CD1c-positive myeloid dendritic cell (primary cell): Measurements from ENCODE around the gene ABL1.

ENCODE experiments used
- DNase-seq: peaks from one replicate; pipeline ENCODE4 v3.0.0-alpha.2; 2016; ENCODE audit errors: extremely low spot score

The ABL1 gene

DNA sequence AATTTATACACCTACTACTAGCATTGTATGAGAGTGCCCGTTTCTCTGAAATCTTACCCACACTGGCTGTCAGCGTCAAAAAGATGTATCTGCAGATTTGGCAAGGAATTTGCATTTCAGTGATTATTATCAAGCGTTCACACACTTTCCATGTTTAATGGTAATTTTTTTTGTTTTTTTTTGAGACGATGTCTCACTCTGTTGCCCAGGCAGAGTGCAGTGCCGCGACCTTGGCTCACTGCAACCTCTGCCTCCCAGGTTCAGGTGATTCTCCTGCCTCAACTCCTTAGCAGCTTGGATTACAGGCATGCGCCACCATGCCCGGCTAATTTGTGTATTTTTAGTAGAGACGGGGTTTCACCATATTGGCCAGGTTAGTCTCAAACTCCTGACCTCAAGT is 14.3 kb downstream of the ABL1 start:
- DNase-seq: no peak

DNA sequence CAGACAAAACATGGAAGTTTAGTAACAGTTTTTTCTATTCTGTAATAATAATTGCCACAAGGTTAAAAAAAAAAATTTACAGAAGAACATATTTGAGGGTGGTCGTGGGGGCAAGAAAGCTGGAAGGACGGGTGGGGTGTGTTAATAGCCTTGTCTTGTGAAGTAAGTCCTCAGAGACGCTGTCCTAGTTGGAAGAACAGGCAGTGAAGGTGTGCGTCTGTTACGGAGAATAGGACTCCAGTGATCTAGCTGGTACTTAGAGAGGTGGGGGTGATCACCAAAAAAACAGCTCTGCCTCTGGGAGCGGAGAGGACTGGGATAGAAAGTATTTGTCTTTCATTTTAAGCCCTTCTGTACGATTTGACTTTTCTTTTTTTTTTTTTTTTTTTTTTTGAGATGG is 17.7 kb downstream of the ABL1 start:
- no peak for DNase-seq

DNA sequence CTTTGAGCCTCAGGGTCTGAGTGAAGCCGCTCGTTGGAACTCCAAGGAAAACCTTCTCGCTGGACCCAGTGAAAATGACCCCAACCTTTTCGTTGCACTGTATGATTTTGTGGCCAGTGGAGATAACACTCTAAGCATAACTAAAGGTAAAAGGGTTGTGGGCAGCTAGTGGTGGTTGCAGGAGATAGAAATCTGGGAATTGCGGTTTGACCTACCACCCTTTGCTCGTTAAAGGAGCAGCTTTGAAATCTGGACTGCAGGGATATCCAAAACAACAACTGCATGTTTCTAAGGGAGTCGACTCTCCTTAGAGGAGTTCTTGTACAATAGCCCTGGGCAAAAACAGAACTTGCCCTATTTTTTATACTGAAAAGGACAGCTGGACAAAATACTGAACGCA is 19.0 kb downstream of the ABL1 start:
- DNase-seq: no peak

DNA sequence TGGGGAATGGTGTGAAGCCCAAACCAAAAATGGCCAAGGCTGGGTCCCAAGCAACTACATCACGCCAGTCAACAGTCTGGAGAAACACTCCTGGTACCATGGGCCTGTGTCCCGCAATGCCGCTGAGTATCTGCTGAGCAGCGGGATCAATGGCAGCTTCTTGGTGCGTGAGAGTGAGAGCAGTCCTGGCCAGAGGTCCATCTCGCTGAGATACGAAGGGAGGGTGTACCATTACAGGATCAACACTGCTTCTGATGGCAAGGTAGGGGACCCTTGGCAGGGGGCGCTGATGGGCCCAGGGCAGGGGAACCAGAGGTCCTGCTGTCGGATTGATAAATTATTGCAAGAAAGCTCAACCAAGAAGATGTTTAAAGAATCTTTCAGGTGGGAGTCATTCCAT is 19.8 kb downstream of the ABL1 start:
- DNase-seq: no peak

DNA sequence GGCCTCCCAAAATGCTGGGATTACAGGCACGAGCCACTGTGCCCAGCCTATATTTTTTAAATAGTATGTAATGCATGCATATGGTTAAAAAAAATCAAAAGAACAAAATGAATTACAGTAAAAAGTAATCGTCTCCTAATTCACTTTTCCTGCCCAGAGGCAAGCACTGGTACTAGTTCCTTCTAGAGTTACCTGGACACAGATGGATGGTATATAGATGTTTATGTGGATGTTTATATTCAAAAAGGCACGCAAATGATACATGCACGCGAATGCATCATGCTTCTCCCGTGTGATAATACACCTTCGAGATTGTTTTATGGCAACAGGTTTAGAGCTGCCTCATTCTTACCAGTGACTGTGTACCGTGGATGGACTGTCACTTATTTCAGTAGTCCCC is 21.4 kb downstream of the ABL1 start:
- DNase-seq: no peak

DNA sequence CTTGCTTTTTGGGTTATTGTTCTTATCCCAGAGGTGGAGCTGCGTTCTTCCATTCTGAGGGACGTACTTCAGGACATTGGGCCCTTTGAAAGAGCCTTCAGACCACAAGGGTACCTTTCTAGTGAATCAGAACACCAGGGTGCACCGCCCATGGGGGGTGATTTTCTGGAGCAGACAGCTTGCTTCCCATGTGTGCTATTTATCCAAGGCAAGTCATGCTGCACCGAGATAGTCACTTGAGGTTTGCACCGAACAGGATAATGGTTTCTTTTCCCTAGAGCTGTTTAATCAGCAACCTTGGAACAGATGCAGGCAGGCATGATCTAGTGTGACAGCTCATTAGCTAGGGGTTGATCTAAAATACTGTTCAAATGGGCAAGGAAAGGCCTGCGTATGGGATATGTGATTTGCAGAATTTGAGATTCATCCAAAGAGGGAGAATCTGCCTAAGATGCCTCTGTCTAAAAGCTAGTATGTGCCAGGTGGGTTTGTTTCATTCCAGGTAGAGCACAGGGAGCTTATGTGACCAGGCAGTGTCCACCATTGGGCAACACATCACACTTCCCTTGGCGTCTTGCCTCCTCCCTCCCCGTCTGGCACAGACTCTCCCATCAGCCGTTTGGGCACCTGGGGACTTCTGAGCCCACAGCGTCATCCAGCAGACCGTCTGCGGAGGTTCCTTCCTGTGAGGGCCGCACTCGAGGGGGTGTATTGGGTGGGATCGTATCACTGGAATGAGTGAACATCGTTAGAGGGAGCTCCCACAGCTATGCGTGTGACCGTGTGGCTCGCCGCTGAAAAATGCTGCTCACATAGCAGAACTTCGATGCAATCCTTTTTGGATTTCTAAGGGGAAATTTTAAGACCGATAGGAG is 23.0 kb downstream of the ABL1 start:
- DNase-seq: no peak

DNA sequence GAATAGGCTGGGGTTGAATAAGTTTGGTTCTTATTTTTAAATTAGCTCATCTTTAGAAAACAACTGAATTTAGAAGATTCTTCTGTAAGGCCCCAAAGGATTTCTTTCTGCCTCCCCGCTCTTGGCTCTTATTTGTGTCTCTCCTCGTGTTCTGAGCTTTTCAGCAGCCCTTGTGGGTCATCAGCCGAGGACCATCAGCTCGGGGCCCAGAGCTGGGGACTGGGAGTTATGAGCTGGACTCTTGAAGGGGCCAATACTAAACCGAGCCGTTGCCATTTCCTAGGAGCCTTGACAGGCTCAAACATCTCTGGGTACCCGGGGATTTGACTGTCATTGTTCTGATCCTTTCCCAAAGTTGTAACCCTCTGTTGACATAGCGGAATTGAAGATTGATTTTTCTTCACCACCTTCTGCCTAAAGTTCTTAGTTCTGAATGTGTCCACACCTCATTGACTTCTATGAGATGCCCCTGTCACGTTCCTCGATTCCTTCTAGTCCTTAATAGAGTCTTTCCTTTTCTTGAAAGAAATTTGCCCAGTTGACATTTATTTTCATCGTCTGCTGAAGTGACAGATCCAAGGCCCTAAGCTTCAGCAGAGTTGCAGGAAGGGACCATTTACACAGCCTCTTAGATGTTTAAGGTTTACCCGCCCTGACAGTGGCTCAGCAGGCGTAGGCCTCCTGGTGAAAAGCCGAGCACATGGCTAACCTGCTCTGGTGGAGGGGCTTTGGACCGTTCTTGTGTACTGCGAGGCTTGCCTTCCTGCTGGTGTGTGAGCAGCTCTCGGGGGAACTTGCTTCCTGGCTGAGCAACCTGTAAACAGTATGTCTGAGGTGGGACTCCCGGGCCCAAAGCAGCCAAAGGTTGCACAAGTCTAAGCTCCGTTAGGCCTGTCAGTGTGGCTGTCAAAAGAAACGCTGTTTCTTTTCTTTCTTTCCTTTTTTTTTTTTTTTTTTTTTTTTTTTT is 24.0 kb downstream of the ABL1 start:
- no peak for DNase-seq

DNA sequence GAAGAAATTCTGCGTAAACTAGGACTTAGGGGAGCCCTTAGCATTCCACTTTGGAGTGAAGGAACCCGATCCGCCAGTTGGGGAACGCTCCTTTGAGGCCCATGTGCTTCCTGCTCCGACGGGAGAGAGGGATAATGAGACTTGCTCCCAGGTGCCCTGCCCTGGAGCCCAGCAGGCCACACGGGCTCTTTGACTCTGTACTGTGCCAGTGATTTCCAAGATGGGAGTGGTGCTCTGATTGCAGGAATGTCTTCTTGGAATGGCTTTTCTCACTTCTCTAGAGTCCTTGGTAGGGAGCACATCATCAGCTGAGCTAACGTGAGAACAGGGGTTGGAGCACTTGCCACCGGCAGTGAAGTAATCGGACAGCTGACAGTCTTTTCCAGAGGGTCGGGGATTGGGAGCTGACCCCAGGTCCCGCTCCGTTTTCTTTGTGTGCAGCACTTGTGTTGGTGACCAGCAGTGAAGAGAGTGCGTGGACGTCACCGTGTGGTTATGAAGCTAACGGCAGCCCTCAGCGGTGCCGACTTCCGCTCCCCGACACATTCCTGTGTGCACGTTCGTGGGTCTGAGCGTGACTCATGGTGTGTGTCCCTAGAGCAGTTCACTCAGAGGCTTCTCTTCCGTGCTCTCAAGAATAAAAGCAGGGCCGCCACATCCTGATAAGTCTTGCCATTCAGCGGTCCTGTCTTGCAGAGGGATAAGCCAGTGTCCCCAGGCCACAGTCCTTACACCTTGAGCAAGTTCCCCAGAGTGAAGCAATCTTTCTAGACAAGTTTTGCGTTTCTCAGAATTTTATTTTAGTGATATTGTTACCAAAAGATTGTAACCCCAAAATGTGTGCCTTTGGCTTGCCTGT is 25.6 kb downstream of the ABL1 start:
- no peak for DNase-seq

DNA sequence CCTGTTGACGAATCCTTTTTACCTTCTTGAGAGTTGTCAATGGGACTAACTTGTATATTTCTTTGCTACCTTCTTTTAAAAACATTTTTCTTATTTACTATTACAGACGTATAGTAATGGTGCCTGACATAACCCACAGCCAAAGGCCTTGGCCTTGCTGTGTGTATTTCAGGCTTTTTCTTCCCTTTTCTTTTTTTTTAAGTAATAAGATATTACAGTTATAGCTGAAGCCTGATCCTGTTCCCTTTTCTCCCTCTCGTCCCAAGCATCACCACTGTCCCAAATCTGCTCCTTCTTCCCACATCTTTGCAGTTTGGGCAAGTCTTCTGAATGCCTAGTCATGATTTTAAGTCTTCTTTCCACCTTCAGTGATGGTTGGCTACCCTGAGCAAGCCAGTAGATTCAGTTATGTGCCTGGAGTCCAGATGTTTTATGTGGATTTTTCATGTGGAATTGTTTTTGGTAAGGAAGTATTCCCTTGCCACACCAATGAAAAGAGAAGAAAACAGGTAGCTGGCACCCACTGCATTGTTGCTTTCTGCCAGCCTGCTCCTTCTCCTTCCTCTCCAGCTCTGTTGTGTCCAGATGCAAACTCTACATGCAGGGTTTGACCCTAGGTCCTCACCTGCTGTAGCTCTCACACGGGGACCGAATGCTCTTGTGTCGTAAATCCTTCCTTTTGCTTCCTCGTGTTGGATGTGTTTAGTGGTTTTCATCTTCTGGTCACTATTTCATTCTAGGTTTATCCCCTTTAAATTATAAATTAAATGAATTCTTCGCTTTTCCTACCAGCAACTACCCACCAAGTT is 26.5 kb downstream of the ABL1 start:
- no peak for DNase-seq

DNA sequence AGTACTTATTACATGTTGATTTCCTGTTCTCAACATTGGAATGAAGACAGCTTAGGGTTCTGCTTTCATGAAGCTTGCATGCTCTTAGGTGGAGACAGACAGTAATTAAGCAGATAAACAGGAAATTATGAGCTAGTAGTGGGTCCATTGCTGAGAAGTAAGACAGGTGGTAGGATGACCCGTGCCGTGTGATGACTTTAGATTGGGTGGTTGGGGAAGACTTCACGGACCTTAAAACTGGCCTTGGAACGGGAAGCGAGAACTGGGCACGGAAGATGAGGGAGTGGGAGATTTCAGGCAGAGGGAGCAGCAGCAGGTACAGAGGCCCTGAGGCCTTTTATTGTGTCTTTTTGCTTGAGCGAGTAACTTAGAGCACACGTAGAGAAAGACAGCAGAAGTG is 27.2 kb downstream of the ABL1 start:
- no peak for DNase-seq

DNA sequence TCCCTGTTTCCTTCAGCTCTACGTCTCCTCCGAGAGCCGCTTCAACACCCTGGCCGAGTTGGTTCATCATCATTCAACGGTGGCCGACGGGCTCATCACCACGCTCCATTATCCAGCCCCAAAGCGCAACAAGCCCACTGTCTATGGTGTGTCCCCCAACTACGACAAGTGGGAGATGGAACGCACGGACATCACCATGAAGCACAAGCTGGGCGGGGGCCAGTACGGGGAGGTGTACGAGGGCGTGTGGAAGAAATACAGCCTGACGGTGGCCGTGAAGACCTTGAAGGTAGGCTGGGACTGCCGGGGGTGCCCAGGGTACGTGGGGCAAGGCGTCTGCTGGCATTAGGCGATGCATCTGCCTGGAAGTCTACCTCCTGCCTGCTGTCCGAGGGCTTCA is 27.7 kb downstream of the ABL1 start:
- no peak for DNase-seq

DNA sequence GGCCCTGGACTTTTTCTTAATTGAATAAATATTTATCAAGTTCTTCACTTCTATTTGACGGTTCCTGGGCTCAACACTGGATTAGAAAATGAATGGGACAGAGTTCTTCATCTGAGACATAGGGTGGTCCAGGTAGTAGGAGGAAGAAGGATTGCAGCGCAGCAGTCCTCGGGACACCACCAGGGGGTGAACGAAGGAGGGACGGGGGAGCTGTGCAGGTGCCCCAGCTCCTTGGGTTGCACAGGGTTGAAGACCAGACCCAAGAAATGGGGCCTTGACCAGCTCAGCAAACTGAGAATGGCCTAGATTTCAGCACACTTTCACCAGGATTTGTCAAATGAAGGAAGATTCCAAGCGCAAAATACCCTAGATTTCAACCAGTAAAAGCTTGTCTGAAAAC is 29.5 kb downstream of the ABL1 start:
- no peak for DNase-seq

DNA sequence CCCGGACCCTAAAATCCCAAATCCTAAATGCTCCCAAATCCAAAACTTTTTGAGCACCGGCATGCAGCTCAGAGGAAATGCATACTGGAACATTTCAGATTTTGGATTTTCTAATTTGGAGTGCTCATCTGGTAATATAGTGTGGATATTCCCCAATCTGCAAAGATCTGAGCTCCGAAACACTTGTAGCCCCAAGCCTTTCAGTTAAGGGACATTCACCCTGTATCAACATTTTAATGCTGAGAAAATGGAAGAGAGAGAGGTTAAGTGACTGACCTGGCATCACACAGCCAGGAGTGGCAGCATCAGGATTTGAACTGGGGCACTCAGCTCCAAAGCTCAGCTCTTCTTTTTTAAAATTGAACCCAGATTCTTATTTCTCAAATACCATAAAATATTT is 30.9 kb downstream of the ABL1 start:
- no peak for DNase-seq

DNA sequence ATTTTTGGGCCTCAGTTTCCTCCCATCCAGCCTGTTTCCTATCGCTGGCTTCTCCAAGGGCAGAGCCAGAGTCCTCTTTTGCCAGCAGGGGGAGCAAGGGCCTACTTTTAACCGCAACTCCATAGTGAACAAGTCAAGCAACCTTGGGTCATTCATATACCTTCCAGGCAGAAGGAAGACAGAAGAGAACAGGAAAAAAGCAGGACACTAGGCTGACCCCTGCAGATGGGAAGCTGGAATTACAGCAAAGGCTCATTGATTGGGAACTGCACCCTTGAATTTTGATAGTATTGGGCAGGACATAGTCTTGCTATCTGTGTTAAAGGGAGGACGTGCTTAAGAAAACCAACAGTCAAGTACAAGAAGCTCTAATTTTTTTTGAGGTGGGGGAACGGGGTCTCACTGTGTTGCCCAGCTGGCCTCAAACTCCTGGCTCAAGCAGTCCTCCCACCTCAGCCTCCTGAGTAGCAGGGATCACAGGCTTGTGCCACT is 31.5 kb downstream of the ABL1 start:
- DNase-seq: peak; percentile 69

DNA sequence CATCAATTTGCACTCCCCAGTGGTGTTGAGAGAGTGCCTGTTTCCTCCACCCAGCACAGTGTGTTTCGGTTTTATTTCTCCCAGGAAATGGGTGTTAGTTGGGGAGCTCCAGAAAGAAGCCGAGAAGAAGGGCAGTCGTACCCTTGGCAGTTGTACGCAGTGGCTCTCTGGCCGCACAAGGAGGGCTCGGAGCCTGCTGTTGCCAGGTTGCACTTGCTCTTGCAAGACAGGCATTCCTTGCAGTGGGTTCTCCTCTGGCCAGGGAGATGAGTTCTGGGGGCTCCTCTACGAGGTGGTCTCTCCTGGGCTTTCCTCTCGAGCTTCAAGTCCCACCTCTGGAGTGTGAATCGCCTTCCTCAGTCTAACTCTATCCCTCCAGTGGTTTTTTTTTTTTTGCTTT is 32.5 kb downstream of the ABL1 start:
- DNase-seq: no peak

DNA sequence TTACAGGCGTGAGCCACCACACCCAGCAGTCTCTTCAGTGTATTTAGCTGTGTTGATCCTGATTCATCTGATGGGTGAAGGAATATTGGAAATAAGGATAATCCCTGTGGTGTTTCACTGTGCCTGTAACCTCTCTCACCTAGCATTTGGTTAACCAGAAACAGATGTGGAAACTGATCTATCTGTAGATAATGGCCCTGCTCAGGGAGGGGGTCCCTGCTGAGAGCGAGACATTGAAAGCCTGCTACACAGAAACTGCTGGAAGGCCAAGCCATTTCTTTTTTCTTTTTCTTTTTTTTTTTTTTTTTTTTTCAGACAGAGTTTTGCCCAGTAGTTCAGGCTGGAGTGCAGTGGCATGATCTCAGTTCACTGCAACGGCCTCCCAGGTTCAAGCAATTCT is 33.2 kb downstream of the ABL1 start:
- DNase-seq: no peak

DNA sequence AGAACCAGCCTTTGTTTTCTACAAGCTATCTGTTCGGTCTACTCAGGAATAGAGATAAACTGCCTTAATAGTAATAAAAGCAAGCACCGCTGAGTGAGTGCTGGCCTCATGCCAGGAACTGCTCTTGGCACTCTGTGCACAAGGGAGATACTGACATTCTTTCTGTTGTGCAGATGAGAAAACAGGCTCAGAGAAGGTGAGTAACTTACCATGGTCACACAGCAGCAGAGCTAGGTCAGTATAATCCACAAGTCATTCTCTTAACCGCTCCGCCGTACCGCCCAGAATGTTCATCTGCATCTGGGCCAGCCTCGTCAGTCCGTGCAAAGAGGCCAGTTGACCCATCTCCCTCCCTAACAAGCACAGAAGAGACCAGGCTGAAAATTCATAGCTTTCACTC is 34.2 kb downstream of the ABL1 start:
- DNase-seq: no peak

DNA sequence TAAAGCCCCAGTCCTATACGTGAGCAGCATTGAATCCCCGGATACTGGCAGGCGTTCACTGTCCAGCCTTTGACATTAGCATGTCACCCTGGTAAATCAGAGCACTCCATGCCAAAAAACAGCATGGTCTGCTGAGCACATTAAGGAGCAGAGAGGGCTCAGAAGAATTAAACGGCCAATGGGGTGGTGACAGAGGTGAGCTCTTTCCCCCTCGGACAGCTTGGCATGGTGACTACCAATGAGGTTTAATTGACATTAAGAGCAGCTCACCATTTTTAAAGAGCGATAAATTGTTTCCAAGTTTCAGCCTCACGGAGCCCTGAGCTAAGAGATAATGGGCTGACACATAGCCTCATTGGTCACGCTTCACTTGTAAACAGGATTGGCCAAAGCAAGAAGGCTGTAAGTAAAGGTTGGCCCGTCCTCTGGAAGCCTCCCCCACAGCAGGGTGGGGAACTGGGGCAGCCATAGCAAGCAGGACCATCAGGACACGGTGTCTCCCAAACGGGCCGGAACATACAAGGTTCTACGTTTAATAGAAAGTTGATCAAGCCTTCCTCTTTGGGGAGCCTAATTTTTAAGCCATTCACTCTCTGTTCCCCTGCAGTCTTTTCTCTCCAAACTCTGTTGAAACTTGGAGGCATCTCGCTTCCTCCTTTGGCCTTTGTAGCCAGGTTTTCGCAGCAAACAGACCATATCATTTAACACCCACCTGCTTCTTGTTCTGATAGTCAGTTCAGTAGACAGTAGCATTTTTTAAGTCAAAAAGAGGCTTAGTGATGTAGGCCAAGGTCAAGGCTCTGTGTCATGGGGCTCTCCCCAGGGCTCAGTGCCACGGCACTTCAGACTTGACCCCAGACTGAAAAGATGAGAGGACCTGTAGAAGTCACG is 35.7 kb downstream of the ABL1 start:
- DNase-seq: no peak

DNA sequence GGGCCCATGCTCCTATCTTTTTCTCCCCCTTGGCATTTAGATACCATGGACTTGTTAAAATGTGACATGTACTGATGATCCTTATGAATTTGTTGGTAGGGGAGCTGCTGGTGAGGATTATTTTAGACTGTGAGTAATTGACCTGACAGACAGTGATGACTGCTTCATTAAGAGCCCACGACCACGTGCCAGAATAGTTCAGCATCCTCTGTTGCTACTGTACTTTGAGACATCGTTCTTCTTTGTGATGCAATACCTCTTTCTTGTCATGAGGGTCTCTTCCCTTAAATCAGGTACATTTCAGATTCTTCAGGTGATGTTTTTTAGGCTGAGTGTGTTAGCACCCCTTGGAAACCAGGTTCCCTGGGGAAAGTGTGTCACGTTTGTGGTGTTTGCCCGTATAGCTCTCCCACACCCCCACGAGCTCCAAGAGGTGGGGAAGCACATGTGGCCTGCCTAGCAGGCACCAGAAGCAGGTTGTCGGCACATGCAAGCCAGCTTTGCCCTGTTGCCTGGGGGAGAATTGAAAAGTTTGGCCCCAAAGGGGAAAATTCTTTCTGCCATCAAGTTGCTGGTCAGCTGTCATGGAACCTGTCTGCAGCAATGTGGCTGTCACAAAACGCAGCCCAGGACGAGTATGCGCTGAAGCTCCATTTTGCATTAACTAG is 36.5 kb downstream of the ABL1 start:
- no peak for DNase-seq
